Measurements from ENCODE around the gene GALNS.

- TF ChIP-seq CTCF (conservative IDR thresholded peaks at IDR 0.05 in 1 of 2, IDR thresholded peaks at IDR 0.05 in 1 of 2; ENCODE audit: low read depth in 1 of 2, low read length in 2 of 2) (no peak), EZH2 (IDR thresholded peaks at IDR 0.05; ENCODE audit: low read length, missing control alignments) (no peak)
Observed at GRCh38 chr16:88877564-88878289, 21.0 kb upstream of the GALNS start.
